GM12801 (cell line): ENCODE data around the gene KRCC1.

ENCODE experiments used
- TF ChIP-seq, protein P1 (sequence below): IDR thresholded peaks from one replicate; pipeline ENCODE4 v1.5.1; 2011; ENCODE audit warnings: control low read depth; ENCODE audit not compliant: insufficient read length; ENCODE audit errors: extremely low read depth

Gene KRCC1

DNA sequence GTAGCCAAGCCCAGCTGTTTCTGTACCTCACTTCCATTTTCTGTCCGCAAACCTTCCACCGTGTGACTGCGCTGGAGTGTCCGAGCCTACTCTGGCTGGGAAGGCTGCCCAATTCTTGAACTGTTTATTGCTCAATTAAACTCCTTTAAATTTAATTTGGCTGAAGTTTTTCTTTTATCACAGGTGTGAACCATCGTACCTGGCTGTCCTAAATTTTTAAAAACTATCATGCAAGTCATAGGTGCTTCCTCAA lies 33.0 kb downstream of the KRCC1 start:
- TF ChIP-seq, protein P1, sequence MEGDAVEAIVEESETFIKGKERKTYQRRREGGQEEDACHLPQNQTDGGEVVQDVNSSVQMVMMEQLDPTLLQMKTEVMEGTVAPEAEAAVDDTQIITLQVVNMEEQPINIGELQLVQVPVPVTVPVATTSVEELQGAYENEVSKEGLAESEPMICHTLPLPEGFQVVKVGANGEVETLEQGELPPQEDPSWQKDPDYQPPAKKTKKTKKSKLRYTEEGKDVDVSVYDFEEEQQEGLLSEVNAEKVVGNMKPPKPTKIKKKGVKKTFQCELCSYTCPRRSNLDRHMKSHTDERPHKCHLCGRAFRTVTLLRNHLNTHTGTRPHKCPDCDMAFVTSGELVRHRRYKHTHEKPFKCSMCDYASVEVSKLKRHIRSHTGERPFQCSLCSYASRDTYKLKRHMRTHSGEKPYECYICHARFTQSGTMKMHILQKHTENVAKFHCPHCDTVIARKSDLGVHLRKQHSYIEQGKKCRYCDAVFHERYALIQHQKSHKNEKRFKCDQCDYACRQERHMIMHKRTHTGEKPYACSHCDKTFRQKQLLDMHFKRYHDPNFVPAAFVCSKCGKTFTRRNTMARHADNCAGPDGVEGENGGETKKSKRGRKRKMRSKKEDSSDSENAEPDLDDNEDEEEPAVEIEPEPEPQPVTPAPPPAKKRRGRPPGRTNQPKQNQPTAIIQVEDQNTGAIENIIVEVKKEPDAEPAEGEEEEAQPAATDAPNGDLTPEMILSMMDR: no peak

DNA sequence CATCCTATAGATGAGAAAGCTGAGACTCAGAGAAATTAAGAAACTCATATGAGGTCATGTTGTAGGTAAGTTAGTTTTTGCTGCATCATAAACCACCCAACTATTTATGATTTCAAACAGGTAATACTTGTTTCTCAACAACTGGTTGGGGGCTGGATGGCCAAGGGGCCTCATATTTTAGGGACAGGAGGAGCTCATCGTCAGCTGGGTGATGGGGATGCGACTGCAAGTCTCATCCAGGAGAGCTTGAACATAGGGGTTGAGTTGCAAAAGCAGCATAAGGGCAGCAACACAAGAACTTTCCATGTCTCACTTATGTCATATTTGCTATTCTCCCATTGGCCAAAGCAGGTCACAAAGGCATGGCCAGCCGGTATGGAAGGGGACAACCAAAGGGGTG lies 35.6 kb downstream of the KRCC1 start:
- TF ChIP-seq, protein P1: no peak

DNA sequence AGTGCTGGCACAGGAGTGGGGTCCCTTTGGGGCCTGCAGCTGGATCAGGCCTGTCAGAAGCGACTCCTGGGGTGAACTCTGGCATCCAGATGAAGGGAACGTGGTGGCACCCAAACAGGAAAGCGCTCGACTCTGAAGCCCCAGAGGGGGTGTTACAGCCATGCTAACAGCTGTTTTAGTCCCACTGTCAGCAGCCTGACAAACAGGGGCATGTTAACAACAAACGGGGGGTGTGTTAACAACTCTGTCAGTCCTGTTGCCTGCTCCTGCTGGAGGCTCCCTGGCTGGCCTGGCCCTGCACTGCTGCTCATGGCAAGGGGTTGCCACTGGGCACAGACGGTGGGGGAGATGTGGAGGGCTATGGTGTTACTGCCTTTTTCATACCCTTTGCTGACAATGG lies 36.7 kb downstream of the KRCC1 start:
- TF ChIP-seq, protein P1: no peak

DNA sequence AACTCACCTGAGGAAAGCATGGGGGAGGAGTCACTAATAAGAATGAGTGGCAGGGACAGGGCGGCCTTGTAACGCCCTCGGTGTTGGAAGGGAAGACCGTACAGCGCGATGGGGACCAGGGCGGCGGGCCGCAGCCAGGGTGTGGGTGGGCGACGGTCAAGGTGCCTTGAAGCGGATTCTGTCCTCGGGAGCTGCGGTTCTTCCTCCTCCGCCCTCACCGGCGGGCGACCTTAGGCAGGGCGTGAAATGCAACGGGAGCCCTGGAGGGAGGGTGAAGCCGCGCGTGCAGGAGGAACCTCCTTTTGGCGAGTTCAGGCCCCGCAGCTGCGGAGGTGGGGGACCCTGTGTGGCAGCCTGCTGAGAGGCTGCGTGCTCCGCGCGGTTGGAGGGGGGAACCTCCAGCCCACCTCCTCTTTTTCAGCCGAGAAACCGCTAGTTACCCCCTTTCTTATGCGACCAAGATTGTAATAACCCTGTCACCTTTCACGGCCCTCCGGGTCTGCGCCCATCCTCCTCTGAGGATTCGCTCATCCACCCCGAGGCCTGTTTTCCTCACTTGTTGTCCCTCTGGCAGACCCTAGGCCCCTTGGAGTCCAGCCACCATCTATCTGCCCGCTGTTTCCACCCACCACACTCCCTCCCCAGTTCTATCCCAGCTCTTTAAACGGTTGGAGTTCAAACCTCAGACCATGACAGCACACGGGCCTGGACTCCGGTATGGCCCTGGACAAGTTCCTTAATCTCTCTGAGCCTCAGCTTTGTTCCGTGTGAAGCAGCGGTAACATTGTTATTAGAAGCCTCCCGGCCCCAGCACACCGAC lies 38.4 kb downstream of the KRCC1 start:
- TF ChIP-seq, protein P1: no peak

DNA sequence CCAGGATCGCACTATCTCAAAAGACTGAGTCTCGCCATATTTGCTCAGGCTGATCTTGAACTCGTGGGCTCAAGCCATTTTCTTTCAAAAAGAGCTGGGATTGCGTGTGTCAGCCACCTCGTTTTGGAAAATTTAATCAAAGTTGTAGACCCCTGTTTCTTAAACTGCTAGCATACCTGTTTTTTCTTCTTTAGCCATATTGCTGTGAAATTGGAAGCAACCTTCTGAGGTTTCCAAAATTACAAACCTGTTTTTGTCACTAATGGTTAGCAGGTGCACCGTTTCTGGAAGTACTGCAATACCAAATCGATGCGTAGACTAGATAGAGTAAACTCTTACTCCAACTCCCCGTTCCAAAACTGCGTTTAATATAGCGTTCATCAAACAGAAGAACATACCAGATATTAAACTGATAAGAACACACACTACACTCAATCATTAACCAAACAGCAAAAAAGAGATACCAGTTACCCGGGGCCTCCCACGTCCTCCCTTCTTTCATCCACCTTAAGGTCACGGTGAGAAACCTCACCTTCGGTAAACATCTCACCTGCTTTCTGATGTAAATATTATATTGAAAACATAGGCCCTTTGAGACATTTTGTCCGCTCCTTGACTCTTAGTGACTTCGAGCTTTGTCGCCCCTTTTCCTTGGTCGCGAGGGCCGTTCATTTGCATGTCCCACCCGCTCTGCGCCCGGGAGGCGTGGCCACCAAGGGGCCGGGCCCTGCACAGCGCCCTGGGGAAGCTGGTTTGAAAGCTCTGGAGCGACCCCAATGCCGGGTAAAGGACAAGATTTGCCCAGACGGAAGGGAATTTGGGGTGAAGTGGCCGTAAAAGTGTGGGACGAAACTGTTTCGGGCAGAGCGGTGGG lies 39.3 kb downstream of the KRCC1 start, which contains the start of gene RNU2-63P:
Gene RNU2-63P, minus strand, starts transcription at position 462 of the 874 bp plus-strand sequence.
- TF ChIP-seq, protein P1: no peak

DNA sequence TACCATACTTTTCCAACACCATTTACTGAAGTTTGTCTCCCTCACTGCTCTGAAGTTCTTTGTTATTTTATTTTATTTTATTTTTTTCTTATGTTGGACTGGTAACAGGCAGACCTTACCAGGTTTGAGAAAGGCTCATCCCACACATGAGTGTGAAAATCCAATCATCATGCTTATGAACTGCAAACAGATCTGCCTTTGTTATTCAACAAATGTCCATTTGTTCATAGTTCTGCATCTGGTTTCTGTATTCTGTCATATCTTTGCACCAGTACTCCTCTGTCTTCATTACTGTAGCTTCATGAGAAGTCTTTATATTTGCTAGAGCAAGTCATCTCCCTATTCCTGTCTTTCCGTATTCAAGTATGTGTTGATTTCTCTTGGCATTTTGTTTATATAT lies 44.6 kb downstream of the KRCC1 start:
- TF ChIP-seq, protein P1: no peak

DNA sequence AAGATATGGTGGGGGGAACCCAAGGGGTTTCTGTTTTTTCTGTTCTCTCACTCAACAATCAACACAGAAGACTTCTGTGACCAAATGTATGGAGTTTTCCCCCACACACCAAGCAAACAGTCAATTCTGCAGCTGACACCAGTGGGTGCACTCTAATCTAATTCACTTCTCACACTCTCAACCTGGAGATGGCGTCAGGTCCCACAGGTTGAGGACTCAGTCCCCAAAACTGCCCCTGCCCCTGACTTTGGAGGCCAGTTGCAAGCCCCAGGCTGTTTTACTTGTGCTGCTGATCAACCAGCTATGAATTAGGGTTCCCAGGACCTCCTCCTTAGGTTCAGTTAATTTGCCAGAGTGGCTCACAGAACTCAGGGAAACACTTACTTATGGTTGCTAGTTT lies 45.4 kb downstream of the KRCC1 start:
- TF ChIP-seq, protein P1: no peak
